ENCODE data around the gene XRN2. TPM values are rescaled to one million over a fixed set of nuclear protein-coding genes. Genes with fewer than 3 reads are reported as not detected.

XRN2 gene
- total and polyA plus RNA-seq, 2 of the 13 experiments (the other 11 are each of a cell fraction or from before 2014, with no cell fraction given) = 90.3 to 171 TPM

DNA sequence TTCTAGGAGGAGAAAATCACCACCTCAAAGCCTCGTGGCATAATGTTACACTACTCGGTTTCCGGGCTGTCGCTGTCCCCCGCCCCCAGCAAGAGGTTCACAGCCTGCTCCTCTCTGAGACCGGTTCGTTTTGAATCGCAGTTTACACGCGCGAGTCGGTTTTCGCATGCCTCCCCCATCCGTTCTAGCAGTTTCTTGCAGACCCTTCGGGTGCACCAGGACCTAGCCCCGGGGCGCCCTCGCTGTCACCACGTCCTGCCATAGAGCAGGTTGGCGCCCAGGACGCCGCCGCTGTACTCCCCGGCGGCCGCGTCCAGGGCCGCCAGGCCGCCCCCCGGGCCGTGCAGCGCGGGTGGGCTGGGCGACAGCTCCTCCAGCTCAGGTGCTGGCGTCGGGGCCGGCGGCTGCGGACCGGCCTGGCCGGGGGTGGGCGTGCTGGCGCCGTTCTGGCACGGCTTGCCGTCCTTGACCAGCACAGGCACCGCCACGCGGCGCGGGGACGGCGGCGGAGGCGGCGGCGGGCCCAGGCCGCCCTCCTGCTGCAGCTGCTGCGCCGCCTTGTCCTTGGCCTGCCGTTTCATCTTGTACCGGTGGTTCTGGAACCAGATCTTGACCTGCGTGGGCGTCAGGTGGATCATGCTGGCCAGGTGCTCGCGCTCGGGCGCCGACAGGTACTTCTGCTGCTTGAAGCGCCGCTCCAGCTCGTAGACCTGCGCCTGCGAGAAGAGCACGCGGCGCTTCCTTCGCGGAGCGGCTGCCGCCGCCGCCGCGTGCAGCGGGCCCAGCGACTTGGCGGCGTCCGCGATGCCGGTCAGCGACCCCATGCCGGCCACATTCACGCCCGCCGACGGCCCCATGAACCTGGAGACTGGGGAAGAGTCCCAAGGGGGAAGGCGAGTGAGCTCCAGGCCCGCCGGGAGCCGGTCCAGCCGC is 92.8 kb downstream of the XRN2 start (continued):
- TF ChIP-seq ZNF605 (CRISPR knock-in tag; IDR thresholded peaks at IDR 0.05) (no peak), NFYB (CRISPR knock-in tag; IDR thresholded peaks at IDR 0.05) (no peak), SP4 (CRISPR knock-in tag; IDR thresholded peaks at IDR 0.05) (no peak), CEBPG (CRISPR knock-in tag; IDR thresholded peaks at IDR 0.05) (no peak)

DNA sequence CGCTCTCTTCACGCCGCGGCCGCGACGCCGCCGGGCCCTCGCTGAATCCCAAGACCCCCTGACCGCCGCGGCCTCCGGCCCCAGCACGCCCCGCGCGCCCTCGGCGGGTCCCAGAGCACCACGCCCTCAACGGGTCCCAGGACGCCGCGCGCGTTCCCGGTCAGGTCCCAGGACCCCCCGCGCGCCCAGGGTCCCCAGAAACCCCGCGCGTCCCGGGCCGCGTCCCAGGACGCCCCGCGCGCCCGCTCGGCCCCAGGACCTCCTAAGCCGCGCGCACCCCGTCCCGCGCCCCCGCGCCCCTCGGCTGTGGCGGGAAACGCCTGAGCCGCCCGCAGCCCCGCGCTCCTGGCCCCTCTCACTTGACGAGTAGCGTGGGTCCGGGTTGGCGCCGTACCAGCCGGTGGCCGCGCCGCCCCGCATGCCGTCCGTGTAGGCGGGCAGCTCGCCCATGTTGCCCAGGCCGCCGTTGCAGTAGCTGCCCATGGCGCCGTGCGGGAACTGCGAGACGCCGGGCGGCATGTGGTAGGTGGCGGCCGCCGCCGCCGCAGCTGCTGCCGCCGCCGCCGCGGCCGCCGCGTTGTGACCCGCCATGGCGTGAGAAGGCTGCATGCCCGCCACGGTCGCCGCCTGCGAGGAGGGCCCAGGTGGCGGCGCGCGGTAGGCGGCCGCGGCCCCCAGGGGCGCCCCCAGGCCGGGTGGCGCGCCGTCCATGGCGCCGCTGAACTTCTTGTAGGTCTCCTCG is 93.6 kb downstream of the XRN2 start:
- no peak overlapping the region for H2AFZ ChIP-seq (ENCODE audit: low read length)
- H3K27me3 ChIP-seq (ENCODE audit: control insufficient read depth in 1 of 2, insufficient read depth in 2 of 2, low read length in 2 of 2) = no peaks in the 10 kb centered on the region
- BruUV-seq (replicated peaks) = no TSS peak
- in situ Hi-C loops (cut with HindIII; ENCODE audit: extremely low pct_ligation_motif_present, low pct_unique_long_range_greater_than_20kb) = no loop called here
- whole genome bisulfite sequencing (ENCODE audit: low lambda C conversion rate) = 95% methylated on average over 116 of the region's 116 CpGs
- H3K4me1 ChIP-seq (ENCODE audit: insufficient read depth, low read length) = no peaks in the 10 kb centered on the region
- no peak overlapping the region for H3K27ac ChIP-seq (ENCODE audit: extremely low read length, insufficient read depth, low read length)
- ATAC-seq (no peak; the same call in 2 of the 3 replicates), DNase-seq (ENCODE audit: low spot score) (no peak), FAIRE-seq (no peak)
- ChIA-PET CTCF (ENCODE audit: low intra/inter-chr PET ratio, low total read pairs) (no interaction called here), POLR2A (no interaction called here)
- H4K20me1 ChIP-seq (ENCODE audit: insufficient read depth, low read length) = no peaks in the 10 kb centered on the region
- H3K4me3 ChIP-seq (replicated peaks in 1 of 3; ENCODE audit: insufficient read depth in 1 of 3, low read depth in 2 of 3, low read length in 3 of 3) = no peak overlapping the region
- no peak overlapping the region for H3K4me2 ChIP-seq (ENCODE audit: low read depth, low read length)
- intact Hi-C loops (cut with micrococcal nuclease; ENCODE audit: unreplicated experiment) = no loop called here
- H3K36me3 ChIP-seq (replicated peaks in 1 of 2; ENCODE audit: control insufficient read depth in 1 of 2, insufficient read depth in 2 of 2, low read length in 2 of 2) = no peaks in the 10 kb centered on the region
- no peak overlapping the region for H3K9ac ChIP-seq (ENCODE audit: insufficient read depth, low read depth, low read length)
- no peaks in the 10 kb centered on the region for H3K9me3 ChIP-seq (ENCODE audit: low read length)
- TF ChIP-seq ZNF101 (CRISPR knock-in tag; IDR thresholded peaks at IDR 0.05; ENCODE audit: borderline replicate concordance, low read depth) = no peak
- H3K79me2 ChIP-seq (ENCODE audit: insufficient read depth, low read length) = no peaks in the 10 kb centered on the region

All from HepG2 (cell line).